H9 (cell line): ENCODE measurements around the gene KCNMA1. TPM values are rescaled to one million over a fixed set of nuclear protein-coding genes. Genes with fewer than 3 reads are reported as not detected.

Source experiments
- DNase-seq: peaks from one replicate; pipeline ENCODE4 v3.0.0-alpha.2; 2017
- H2AFZ ChIP-seq: one replicate; pipeline ENCODE4 v1.6.1; 2013; ENCODE audit warnings: mild to moderate bottlenecking, low read length, control low read depth, moderate library complexity
- H2AK5ac ChIP-seq: 2 replicates; pipeline ENCODE4 v1.6.1; 2013; ENCODE audit warnings: low read length, control low read depth, mixed read lengths; ENCODE audit not compliant: insufficient read length
- H2BK120ac ChIP-seq: one replicate; pipeline ENCODE4 v1.6.1; 2013; ENCODE audit warnings: low read depth, mild to moderate bottlenecking, low read length, control low read depth, inconsistent platforms; ENCODE audit not compliant: poor library complexity, severe bottlenecking
- H2BK12ac ChIP-seq: 2 replicates; pipeline ENCODE4 v1.6.1; 2013; ENCODE audit warnings: low read length, control low read depth, mixed read lengths, low read depth; ENCODE audit not compliant: insufficient read length
- H2BK15ac ChIP-seq: 2 replicates; pipeline ENCODE4 v1.6.1; 2013; ENCODE audit warnings: low read depth, low read length, control low read depth
- H2BK20ac ChIP-seq: one replicate; pipeline ENCODE4 v1.6.1; 2013; ENCODE audit warnings: low read depth, mild to moderate bottlenecking, low read length, control low read depth, inconsistent platforms; ENCODE audit not compliant: poor library complexity, severe bottlenecking
- H2BK5ac ChIP-seq: 2 replicates; pipeline ENCODE4 v1.6.1; 2013; ENCODE audit warnings: low read length, control low read depth, mixed read lengths; ENCODE audit not compliant: insufficient read length
- H3K14ac ChIP-seq: 2 replicates; pipeline ENCODE4 v1.6.1; 2013; ENCODE audit warnings: low read length, control low read depth; ENCODE audit not compliant: insufficient read depth
- H3K18ac ChIP-seq: 2 replicates; pipeline ENCODE4 v1.6.1; 2013; ENCODE audit warnings: low read depth, mild to moderate bottlenecking, mixed read lengths, low read length, control low read depth; ENCODE audit not compliant: insufficient read length
- H3K23ac ChIP-seq: 2 replicates; pipeline ENCODE4 v1.6.1; 2013; ENCODE audit warnings: low read length, control low read depth, mixed read lengths, low read depth; ENCODE audit not compliant: insufficient read length
- H3K23me2 ChIP-seq: 2 replicates; pipeline ENCODE4 v1.6.1; 2013; ENCODE audit warnings: low read depth, mild to moderate bottlenecking, mixed read lengths, low read length, control low read depth; ENCODE audit not compliant: insufficient read length, poor library complexity, severe bottlenecking
- H3K27ac ChIP-seq: 2 replicates; pipeline ENCODE4 v1.5.1; 2013; ENCODE audit warnings: low read length, control low read depth, mixed read lengths, low read depth; ENCODE audit not compliant: insufficient read length
- H3K27me3 ChIP-seq: 2 replicates; pipeline ENCODE4 v1.6.1; 2013; ENCODE audit warnings: low read length, control low read depth, inconsistent platforms; ENCODE audit not compliant: insufficient read depth
- H3K4ac ChIP-seq: 2 replicates; pipeline ENCODE4 v1.6.1; 2013; ENCODE audit warnings: low read depth, mild to moderate bottlenecking, control low read depth, inconsistent platforms, low read length, moderate library complexity
- H3K4me1 ChIP-seq: 2 replicates; pipeline ENCODE4 v1.6.1; 2013; ENCODE audit warnings: low read length, control low read depth, inconsistent platforms; ENCODE audit not compliant: insufficient read depth
- H3K4me2 ChIP-seq: 2 replicates; pipeline ENCODE4 v1.6.1; 2013; ENCODE audit warnings: low read length, control low read depth, mixed read lengths; ENCODE audit not compliant: insufficient read length, insufficient read depth
- H3K56ac ChIP-seq: 2 replicates; pipeline ENCODE4 v1.6.1; 2013; ENCODE audit warnings: low read depth, mild to moderate bottlenecking, mixed read lengths, low read length, control low read depth; ENCODE audit not compliant: insufficient read length
- H3K79me1 ChIP-seq: 2 replicates; pipeline ENCODE4 v1.6.1; 2013; ENCODE audit warnings: low read depth, mild to moderate bottlenecking, moderate library complexity, low read length, control low read depth, inconsistent platforms; ENCODE audit not compliant: insufficient read depth, poor library complexity, severe bottlenecking
- H3K79me2 ChIP-seq: 2 replicates; pipeline ENCODE4 v1.6.1; 2013; ENCODE audit warnings: low read length, control low read depth, inconsistent platforms; ENCODE audit not compliant: insufficient read depth
- H3K9ac ChIP-seq: 2 replicates; pipeline ENCODE4 v1.6.1; 2013; ENCODE audit warnings: low read length, control low read depth, mixed read lengths; ENCODE audit not compliant: insufficient read length; ENCODE audit errors: extremely low read depth
- H3K9me3 ChIP-seq: one replicate; pipeline ENCODE4 v1.6.1; 2013; ENCODE audit warnings: low read depth, low read length, inconsistent platforms; ENCODE audit not compliant: control insufficient read depth
- H3T11ph ChIP-seq: one replicate; pipeline ENCODE4 v1.6.1; 2013; ENCODE audit warnings: mild to moderate bottlenecking, low read length, control low read depth, inconsistent platforms
- H4K20me1 ChIP-seq: one replicate; pipeline ENCODE4 v1.6.1; 2013; ENCODE audit not compliant: control insufficient read depth, insufficient read length, insufficient read depth
- H4K5ac ChIP-seq: 2 replicates; pipeline ENCODE4 v1.6.1; 2013; ENCODE audit warnings: low read depth, mild to moderate bottlenecking, mixed read lengths, low read length, control low read depth; ENCODE audit not compliant: insufficient read length
- H4K8ac ChIP-seq: replicated peaks from 2 replicates; pipeline ENCODE4 v1.6.1; 2013; ENCODE audit warnings: low read length, control low read depth, mixed read lengths, low read depth; ENCODE audit not compliant: insufficient read length
- H4K91ac ChIP-seq: 2 replicates; pipeline ENCODE4 v1.6.1; 2013; ENCODE audit warnings: low read depth, mild to moderate bottlenecking, moderate library complexity, mixed read lengths, low read length, control low read depth; ENCODE audit not compliant: insufficient read length
- H3K27ac Mint-ChIP-seq, 3 experiments: 2 replicates in 2 of 3; 3 replicates in 1 of 3; pipeline ENCODE4 v1.8.0; 2020 to 2021; ENCODE audit warnings: mixed read lengths in 3 of 3, mild to moderate bottlenecking in 1 of 3, moderate library complexity in 1 of 3
- H3K27me3 Mint-ChIP-seq: 2 replicates; pipeline ENCODE4 v1.8.0; 2021; ENCODE audit warnings: low read depth, mild to moderate bottlenecking, moderate library complexity, mixed read lengths
- H3K36me3 Mint-ChIP-seq, 3 experiments: 2 replicates in 2 of 3; 3 replicates in 1 of 3; pipeline ENCODE4 v1.8.0; 2020 to 2021; ENCODE audit warnings: low read depth in 3 of 3, mixed read lengths in 3 of 3; ENCODE audit not compliant: insufficient read depth in 1 of 3
- H3K4me1 Mint-ChIP-seq, 2 experiments: 2 replicates each; pipeline ENCODE4 v1.8.0; 2020; ENCODE audit warnings: mixed read lengths in 2 of 2
- H3K4me3 Mint-ChIP-seq, 2 experiments: 2 replicates in 1 of 2; 3 replicates in 1 of 2; pipeline ENCODE4 v1.8.0; 2020 to 2021; ENCODE audit warnings: mild to moderate bottlenecking in 2 of 2, mixed read lengths in 2 of 2, moderate library complexity in 1 of 2
- H3K9me3 Mint-ChIP-seq, 2 experiments: 2 replicates in 1 of 2; 3 replicates in 1 of 2; pipeline ENCODE4 v1.8.0; 2020; ENCODE audit warnings: mild to moderate bottlenecking in 2 of 2, mixed read lengths in 2 of 2, moderate library complexity in 1 of 2
- WGBS: extraction: QIAGEN DNeasy Blood & Tissue Kit; methylation state at CpG from one replicate; pipeline ENCODE4 v1.1.7; 2013; ENCODE audit warnings: missing lambda C conversion rate, low lambda C conversion rate, mixed read lengths; ENCODE audit not compliant: insufficient read length; ENCODE audit errors: extremely low coverage; 5-methylcytosine and 5-hydroxymethylcytosine counted together
- total RNA-seq: library from RNA; stranded (reverse); gene quantifications from 2 replicates; pipeline ENCODE4 v1.2.1, GENCODE V29; 2021
- TF ChIP-seq, protein P1 (sequence below): fragments of 200-600 bp; sonication (generic); conservative IDR thresholded peaks from 3 replicates; pipeline ENCODE4 v1.8.0; 2021; ENCODE audit warnings: antibody characterized with exemption, mild to moderate bottlenecking

KCNMA1 gene
- total RNA-seq, 1 experiment from 2014 or later, result 2.0 TPM

DNA sequence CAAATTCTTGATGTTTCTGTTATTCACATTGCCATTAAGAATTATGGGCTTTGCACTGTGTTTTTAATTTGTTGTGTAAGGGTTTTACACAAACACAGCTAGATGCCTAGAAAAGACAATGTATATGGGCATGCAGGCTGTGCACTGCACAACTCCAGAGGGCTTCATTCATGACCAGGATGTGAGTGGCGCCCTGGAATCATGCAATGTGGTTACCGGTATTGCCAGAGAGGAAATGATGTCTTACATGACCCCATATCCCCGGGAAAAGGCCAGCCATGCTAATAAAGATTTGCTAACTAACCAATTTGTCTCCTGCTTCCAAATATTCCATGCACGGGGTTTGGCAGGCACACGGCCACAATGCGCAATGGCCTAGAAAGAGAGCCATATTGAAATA, 16.9 kb downstream of the KCNMA1 start:
- Histone ChIP-seq H3K4me2 (no peak overlapping the region), H4K8ac (no peak overlapping the region), H2BK15ac (no peak overlapping the region), H3K9ac (no peak overlapping the region), H2AK5ac (no peak overlapping the region), H3K27me3 (no peaks in the 10 kb centered on the region), H2AFZ (no peak overlapping the region), H3K23ac (no peak overlapping the region), H4K5ac (no peak overlapping the region), H3K56ac (no peak overlapping the region), H3K27ac (no peak overlapping the region), H4K20me1 (no peaks in the 10 kb centered on the region), H3K23me2 (no peaks in the 10 kb centered on the region), H3K4ac (no peak overlapping the region), H3T11ph (no peak overlapping the region), H2BK120ac (no peak overlapping the region), H3K4me1 (no peaks in the 10 kb centered on the region), H4K91ac (no peak overlapping the region), H2BK5ac (no peak overlapping the region), H3K18ac (no peak overlapping the region), H3K79me1 (no peaks in the 10 kb centered on the region), H2BK12ac (no peak overlapping the region), H2BK20ac (no peak overlapping the region), H3K79me2 (no peaks in the 10 kb centered on the region), H3K14ac (no peak overlapping the region), H3K9me3 (no peaks in the 10 kb centered on the region)
- no CpG with 5 or more reads among the region's 6 CpGs for WGBS
- Mint-ChIP-seq H3K4me1 (no peaks in the 10 kb centered on the region), H3K27ac (no peak overlapping the region), H3K27me3 (peaks cover 6% of the 10 kb centered on the region; the same call in 1 of the 2 replicates), H3K36me3 (no peaks in the 10 kb centered on the region), H3K4me3 (no peak overlapping the region), H3K9me3 (no peaks in the 10 kb centered on the region)
- no peak for DNase-seq
- TF ChIP-seq, protein P1, sequence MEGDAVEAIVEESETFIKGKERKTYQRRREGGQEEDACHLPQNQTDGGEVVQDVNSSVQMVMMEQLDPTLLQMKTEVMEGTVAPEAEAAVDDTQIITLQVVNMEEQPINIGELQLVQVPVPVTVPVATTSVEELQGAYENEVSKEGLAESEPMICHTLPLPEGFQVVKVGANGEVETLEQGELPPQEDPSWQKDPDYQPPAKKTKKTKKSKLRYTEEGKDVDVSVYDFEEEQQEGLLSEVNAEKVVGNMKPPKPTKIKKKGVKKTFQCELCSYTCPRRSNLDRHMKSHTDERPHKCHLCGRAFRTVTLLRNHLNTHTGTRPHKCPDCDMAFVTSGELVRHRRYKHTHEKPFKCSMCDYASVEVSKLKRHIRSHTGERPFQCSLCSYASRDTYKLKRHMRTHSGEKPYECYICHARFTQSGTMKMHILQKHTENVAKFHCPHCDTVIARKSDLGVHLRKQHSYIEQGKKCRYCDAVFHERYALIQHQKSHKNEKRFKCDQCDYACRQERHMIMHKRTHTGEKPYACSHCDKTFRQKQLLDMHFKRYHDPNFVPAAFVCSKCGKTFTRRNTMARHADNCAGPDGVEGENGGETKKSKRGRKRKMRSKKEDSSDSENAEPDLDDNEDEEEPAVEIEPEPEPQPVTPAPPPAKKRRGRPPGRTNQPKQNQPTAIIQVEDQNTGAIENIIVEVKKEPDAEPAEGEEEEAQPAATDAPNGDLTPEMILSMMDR, result no peak
